ENCODE data around the gene TWF2. TPM values are rescaled to one million over a fixed set of nuclear protein-coding genes. Genes with fewer than 3 reads are reported as not detected.

Gene TWF2
- total and polyA plus RNA-seq, 2 of the 13 experiments (the other 11 are each of a cell fraction or from before 2014, with no cell fraction given) = 45.5 to 108 TPM

- peak; percentile 34; the same call in 1 of the 2 replicates for TF ChIP-seq RXRA (CRISPR knock-in tag; IDR thresholded peaks at IDR 0.05)
- TF ChIP-seq PATZ1 (CRISPR knock-in tag; IDR thresholded peaks at IDR 0.05) = peak; percentile 87; the same call in 1 of the 2 replicates
- TF ChIP-seq THAP8 (CRISPR knock-in tag; IDR thresholded peaks at IDR 0.05; ENCODE audit: borderline replicate concordance) = no peak
- TF ChIP-seq NR2F1 (CRISPR knock-in tag; IDR thresholded peaks at IDR 0.05) = peak in 1 of 2 experiments; percentile 60; a peak in 2 of 4 replicates
- no peak for TF ChIP-seq TBX3 (IDR thresholded peaks at IDR 0.05; ENCODE audit: borderline replicate concordance)
- TF ChIP-seq RARA (CRISPR knock-in tag; IDR thresholded peaks at IDR 0.05) = peak; percentile 77
- TF ChIP-seq FOXP4 (CRISPR knock-in tag; IDR thresholded peaks at IDR 0.05) = peak; percentile 17; the same call in 1 of the 2 replicates
- TF ChIP-seq ZNF605 (CRISPR knock-in tag; IDR thresholded peaks at IDR 0.05) = 0 out of 2 replicates have a peak, but pooled peaks have one; percentile 26
- TF ChIP-seq, protein P1, sequence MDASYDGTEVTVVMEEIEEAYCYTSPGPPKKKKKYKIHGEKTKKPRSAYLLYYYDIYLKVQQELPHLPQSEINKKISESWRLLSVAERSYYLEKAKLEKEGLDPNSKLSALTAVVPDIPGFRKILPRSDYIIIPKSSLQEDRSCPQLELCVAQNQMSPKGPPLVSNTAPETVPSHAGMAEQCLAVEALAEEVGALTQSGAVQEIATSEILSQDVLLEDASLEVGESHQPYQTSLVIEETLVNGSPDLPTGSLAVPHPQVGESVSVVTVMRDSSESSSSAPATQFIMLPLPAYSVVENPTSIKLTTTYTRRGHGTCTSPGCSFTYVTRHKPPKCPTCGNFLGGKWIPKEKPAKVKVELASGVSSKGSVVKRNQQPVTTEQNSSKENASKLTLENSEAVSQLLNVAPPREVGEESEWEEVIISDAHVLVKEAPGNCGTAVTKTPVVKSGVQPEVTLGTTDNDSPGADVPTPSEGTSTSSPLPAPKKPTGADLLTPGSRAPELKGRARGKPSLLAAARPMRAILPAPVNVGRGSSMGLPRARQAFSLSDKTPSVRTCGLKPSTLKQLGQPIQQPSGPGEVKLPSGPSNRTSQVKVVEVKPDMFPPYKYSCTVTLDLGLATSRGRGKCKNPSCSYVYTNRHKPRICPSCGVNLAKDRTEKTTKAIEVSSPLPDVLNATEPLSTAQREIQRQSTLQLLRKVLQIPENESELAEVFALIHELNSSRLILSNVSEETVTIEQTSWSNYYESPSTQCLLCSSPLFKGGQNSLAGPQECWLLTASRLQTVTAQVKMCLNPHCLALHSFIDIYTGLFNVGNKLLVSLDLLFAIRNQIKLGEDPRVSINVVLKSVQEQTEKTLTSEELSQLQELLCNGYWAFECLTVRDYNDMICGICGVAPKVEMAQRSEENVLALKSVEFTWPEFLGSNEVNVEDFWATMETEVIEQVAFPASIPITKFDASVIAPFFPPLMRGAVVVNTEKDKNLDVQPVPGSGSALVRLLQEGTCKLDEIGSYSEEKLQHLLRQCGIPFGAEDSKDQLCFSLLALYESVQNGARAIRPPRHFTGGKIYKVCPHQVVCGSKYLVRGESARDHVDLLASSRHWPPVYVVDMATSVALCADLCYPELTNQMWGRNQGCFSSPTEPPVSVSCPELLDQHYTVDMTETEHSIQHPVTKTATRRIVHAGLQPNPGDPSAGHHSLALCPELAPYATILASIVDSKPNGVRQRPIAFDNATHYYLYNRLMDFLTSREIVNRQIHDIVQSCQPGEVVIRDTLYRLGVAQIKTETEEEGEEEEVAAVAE (CRISPR knock-in tag; IDR thresholded peaks at IDR 0.05; ENCODE audit: borderline replicate concordance) = no peak
- peak; percentile 21; the same call in 1 of the 2 replicates for TF ChIP-seq ARID4A (CRISPR knock-in tag; IDR thresholded peaks at IDR 0.05; ENCODE audit: borderline replicate concordance)
- TF ChIP-seq SAP130 (CRISPR knock-in tag; IDR thresholded peaks at IDR 0.05; ENCODE audit: low read depth) = peak; percentile 40; the same call in 1 of the 2 replicates
- TF ChIP-seq ESRRA (CRISPR knock-in tag; IDR thresholded peaks at IDR 0.05; ENCODE audit: low read depth) = peak; percentile 95
- peak; percentile 58; the same call in 1 of the 2 replicates for TF ChIP-seq NR2F2 (IDR thresholded peaks at IDR 0.05; ENCODE audit: borderline replicate concordance, low read depth)
- TF ChIP-seq ZNF614 (CRISPR knock-in tag; IDR thresholded peaks at IDR 0.05; ENCODE audit: borderline replicate concordance) = no peak
- peak; percentile 72; the same call in 1 of the 2 replicates for TF ChIP-seq HIVEP1 (CRISPR knock-in tag; IDR thresholded peaks at IDR 0.05)
- no peak for TF ChIP-seq ZNF30 (CRISPR knock-in tag; IDR thresholded peaks at IDR 0.05)
Measured at GRCh38 chr3:52236424-52236886, 2.5 kb downstream of the TWF2 start (continued).
